GM19351 (cell line): ENCODE results near the gene INPP4A.
"Not testable (repeated sequence)": the region's sequence is repeated elsewhere in the genome, so short reads cannot be mapped to it uniquely, and the experiment has no call there.

Experiments
- ATAC-seq: cut with Tn5 transposase; IDR thresholded peaks from one replicate; pipeline ENCODE4 v1.9.1; 2021; ENCODE audit warnings: mild to moderate bottlenecking, moderate library complexity; ENCODE audit not compliant: unreplicated experiment

The INPP4A gene

DNA sequence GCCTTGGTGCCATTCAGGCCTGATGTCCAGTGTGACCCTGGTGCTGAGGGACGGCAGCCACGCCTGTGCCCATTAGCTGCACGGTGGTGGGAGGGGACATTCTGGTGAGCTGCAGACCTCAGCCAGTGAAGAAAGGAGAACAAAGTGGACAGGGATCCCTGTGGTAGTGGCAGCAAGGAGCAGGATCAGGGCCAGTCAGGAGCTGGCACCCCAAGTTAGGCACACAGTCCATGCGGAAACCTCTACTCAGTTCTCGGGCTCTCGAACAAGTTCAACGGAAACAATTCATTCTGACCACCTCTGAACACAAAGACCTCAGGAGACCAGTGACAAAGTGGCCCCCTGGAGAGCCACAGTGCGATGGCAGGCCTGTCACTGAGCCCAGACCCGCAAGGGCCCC, 133.6 kb downstream of the INPP4A start:
- ATAC-seq = no peak

- no peak for ATAC-seq
These were observed 135.3 kb downstream of the INPP4A start for GRCh38 chr2:98579926-98580325.

- no peak for ATAC-seq
These were observed 136.1 kb downstream of the INPP4A start for GRCh38 chr2:98580656-98581284.

- no peak for ATAC-seq
These were observed 137.9 kb downstream of the INPP4A start for GRCh38 chr2:98582523-98582922.

DNA sequence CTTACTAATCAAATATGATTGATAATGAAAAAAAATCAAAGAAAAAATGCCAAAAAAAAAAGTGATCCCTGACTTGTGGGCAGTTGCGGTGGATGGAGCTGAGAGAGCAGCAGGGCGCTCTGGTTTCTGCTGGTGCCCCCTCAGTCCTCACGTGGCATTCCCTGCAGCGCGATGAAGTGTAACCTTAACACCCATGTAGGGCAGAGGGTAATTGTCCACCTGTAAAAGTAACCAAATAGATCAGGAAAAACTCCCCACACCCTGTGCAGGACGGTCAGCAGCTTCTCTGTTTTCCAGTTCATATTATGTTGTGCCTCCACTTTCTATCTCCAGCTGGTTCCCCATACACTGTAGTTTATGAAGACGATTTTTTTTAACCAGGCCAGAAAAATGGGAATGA, 138.6 kb downstream of the INPP4A start:
- ATAC-seq = no peak

GRCh38 chr2:98583816-98584618, 139.4 kb downstream of the INPP4A start:
- no peak for ATAC-seq

DNA sequence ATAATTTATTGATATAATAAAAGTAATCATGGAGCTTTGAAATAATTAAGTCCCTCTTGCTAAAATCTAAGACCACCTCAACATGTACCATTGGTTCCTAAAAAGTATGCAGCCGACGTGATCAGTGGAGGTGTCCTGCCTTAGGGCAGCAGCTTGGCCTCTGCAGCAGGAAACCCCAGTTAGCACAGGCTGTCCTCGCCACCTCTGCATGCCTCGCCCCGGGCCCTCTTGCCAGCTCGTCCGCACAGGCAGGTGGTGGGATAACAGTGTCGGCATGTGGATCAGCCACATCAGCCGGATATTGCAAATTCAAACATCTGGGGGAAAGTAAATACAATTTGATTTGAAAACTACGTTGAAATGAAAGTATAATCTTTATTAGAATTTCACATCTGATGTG, 140.7 kb downstream of the INPP4A start:
- no peak for ATAC-seq

- no peak for ATAC-seq
These were observed 142.0 kb downstream of the INPP4A start for GRCh38 chr2:98586551-98587140.

DNA sequence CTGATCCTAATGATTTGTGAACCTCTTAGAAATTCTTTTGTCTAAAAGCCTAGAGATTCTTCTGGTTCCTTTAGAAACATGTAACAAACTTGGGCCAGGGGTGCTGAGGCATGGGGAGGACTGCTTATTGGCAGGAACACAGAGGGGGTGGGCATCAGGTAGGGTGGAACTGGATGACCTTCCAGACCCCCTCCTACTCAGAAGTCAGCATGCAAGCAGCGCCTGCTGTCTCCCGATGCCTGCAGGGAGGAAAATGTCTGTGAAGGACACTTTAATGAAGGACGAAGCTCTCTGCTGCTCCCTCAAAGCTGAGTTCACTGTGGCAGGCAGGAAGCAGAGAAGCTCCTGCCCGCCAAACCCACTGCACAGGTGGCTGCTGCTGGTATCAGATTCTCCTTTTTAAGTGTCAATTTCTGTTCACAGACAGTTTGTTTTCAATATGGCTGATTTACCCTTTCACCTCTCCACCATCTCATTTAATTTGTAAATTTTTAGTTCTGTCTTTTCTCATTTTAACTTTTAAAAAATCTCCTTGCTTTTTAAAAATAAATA, 144.3 kb downstream of the INPP4A start:
- no peak for ATAC-seq

DNA sequence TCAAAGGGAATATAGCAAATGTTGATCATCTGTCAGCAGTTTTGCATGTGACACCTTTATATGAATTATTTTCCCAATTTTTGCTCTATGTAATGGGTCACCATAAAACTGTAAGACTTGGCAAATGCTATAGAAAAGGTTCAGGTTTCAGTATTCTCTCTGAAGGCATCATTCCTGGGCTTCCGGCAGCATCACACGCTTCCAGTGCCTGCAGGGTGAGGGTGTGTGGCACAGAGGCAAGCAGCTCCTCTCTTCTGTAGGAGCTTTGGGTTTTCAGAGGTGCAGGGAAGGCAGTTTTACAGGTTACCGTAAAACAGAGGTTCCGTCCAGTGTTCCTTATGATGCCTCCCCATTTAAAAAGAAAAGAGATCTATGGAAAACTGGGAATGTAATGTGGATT, 144.8 kb downstream of the INPP4A start:
- no peak for ATAC-seq

GRCh38 chr2:98592565-98592964, 147.9 kb downstream of the INPP4A start:
- ATAC-seq = no peak

DNA sequence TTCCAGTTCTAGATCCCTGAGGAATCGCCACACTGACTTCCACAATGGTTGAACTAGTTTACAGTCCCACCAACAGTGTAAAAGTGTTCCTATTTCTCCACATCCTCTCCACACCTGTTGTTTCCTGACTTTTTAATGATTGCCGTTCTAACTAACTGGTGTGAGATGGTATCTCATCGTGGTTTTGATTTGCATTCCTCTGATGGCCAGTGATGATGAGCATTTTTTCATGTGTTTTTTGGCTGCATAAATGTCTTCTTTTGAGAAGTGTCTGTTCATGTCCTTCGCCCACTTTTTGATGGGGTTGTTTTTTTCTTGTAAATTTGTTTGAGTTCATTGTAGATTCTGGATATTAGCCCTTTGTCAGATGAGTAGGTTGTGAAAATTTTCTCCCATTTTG, 150.0 kb downstream of the INPP4A start:
- ATAC-seq = not testable (repeated sequence)

GRCh38 chr2:98598781-98599428, 154.2 kb downstream of the INPP4A start:
- no peak for ATAC-seq

GRCh38 chr2:98601532-98602132, 157.0 kb downstream of the INPP4A start:
- peak; percentile 90 for ATAC-seq

GRCh38 chr2:98604547-98604946, 159.9 kb downstream of the INPP4A start:
- ATAC-seq = no peak

DNA sequence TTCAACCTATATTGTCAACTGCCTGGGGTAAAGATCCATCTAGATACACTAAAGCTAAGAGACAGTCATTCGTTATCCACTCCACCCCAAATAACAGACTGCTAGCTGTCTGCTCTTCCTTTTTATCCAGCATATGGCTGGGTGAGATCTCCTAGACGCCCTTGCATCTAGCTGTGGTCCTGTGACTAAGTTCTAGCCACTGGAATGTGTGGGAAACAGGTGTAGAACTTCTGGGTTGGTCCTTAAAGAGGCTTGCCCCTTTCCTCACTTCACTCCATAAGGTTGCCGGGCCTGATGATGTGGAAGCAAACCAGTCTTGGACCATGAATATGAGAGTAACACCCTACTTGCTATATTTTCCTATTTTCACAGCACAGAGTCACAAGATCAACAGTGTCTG, 160.4 kb downstream of the INPP4A start:
- ATAC-seq = no peak

GRCh38 chr2:98606431-98606830, 161.8 kb downstream of the INPP4A start:
- no peak for ATAC-seq

- ATAC-seq = no peak
These were observed 162.4 kb downstream of the INPP4A start for GRCh38 chr2:98607104-98607503.

DNA sequence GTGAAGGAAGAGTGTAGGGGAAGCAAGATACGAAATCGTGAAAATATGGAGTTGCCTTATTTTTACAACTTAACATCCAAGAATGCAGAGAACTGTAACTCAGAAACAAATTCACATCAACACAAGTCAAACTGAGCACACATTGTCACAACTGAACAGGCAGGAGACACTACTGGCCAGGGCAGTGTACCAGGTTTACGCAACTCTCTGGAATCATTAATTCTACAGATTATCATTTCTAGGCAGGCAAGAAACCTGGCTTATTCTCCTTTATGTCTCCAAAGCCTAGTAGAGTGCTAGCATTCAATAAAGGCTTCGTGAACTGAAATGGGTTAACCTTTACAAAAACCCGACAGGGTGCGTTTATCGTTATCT, 163.1 kb downstream of the INPP4A start:
- ATAC-seq = no peak

DNA sequence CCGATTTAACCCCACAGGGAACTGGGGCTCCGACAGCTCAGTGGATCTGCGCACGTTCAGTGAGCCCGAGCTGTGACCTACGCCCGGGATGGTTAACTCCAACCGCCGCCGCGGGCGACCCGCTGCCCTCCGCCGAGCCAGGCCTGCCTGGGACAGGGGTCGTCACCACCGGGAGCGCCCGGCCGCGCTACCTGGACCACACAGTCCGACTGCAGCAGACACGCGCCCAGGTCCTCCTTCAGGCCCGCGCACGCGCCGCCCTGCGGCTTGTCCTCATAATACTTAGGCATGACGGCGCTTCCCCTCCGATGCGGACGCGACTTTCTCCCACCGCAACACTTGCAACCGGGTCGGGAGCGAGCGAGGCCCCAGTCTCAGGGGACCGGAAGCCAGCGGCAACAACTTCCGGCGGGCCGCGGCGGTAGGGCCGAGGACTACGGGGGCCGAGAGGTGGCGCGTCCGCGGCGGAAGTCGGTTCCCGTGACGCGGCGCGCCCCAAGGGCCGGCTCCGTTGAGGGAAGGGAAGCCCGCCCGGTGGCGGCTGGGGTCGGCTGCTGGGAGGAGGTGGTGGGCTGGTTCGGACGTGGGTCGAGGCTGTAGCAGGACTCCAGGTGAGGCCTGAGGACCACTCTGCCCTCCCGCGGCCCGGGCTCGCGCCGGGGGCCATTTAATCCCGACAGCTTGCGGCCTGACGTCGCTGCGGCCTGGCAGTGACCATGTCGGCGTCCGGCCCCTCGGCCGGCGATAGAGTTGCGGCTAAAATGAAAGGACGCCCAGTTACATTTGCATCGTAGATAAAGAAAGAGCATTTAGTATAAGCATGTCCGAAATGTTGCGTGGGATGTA, 163.7 kb downstream of the INPP4A start, which contains the start of the genes COA5 and UNC50:
Gene COA5, minus strand, starts transcription at position 397 of the 846 bp plus-strand sequence. Its CDS starts 107 bp downstream, at position 290.
Gene UNC50, plus strand, starts transcription at position 474 of the 846 bp plus-strand sequence. CDS start 1,171 bp downstream, outside the sequence.
- peak; percentile 93 for ATAC-seq
